Brain microvascular endothelial cell (primary cell): Measurements from ENCODE around the gene RGS19.

Experiments
- DNase-seq: peaks from one replicate; pipeline ENCODE4 v3.0.0-alpha.2; 2020
- H3K27ac ChIP-seq: fragments of 250-450 bp; sonication (Bioruptor Pico); 2 replicates; pipeline ENCODE4 v1.5.1; 2020; ENCODE audit warnings: mild to moderate bottlenecking, moderate library complexity
- H3K27me3 ChIP-seq: fragments of 250-450 bp; sonication (Bioruptor Pico); replicated peaks from 2 replicates; pipeline ENCODE4 v1.5.1; 2020; ENCODE audit warnings: mild to moderate bottlenecking
- H3K36me3 ChIP-seq: fragments of 250-450 bp; sonication (Bioruptor Pico); replicated peaks from 2 replicates; pipeline ENCODE4 v1.5.1; 2020; ENCODE audit warnings: mild to moderate bottlenecking
- H3K4me3 ChIP-seq: 2 replicates; pipeline ENCODE4 v1.5.1; 2011; ENCODE audit warnings: low read depth, mild to moderate bottlenecking, control low read depth, low read length, moderate library complexity
- CTCF ChIP-seq: IDR thresholded peaks from 2 replicates; pipeline ENCODE4 v1.5.1; 2011; ENCODE audit warnings: low read depth, mild to moderate bottlenecking, moderate library complexity, low read length, control low read depth, inconsistent platforms; ENCODE audit errors: missing control alignments
- in situ Hi-C: cut with HindIII; loops from 2 replicates; pipeline ENCODE4 v1.10.0; 2017; ENCODE audit warnings: low sequenced_read_pairs, low pct_ligation_motif_present

The RGS19 gene

GRCh38 chr20:64047968-64048401 lies 31.3 kb downstream of the RGS19 start:
- no peak for TF ChIP-seq CTCF
- in situ Hi-C loops, result no loop called here
- DNase-seq, result no peak
- H3K4me3 ChIP-seq, result no peak overlapping the region
- no peak overlapping the region for H3K27ac ChIP-seq
- no peaks in the 10 kb centered on the region for H3K36me3 ChIP-seq
- H3K27me3 ChIP-seq, result peaks cover 20% of the 10 kb centered on the region

GRCh38 chr20:64047046-64047389 lies 32.3 kb downstream of the RGS19 start:
- Histone ChIP-seq H3K27ac (no peak overlapping the region), H3K27me3 (peaks cover 25% of the 10 kb centered on the region), H3K4me3 (no peak overlapping the region), H3K36me3 (no peaks in the 10 kb centered on the region)
- TF ChIP-seq CTCF, result no peak
- in situ Hi-C loops, result no loop called here
- DNase-seq, result no peak

GRCh38 chr20:64045346-64046011 lies 33.8 kb downstream of the RGS19 start:
- DNase-seq, result no peak
- in situ Hi-C loops, result no loop called here
- Histone ChIP-seq H3K27me3 (peaks cover 39% of the 10 kb centered on the region), H3K36me3 (no peaks in the 10 kb centered on the region), H3K4me3 (no peak overlapping the region), H3K27ac (no peak overlapping the region)
- no peak for TF ChIP-seq CTCF

GRCh38 chr20:64044484-64045247 lies 34.7 kb downstream of the RGS19 start:
- no peak overlapping the region for H3K27ac ChIP-seq
- no peaks in the 10 kb centered on the region for H3K36me3 ChIP-seq
- no peak for TF ChIP-seq CTCF
- in situ Hi-C loops, result no loop called here
- H3K27me3 ChIP-seq, result peaks cover 39% of the 10 kb centered on the region
- DNase-seq, result no peak
- no peak overlapping the region for H3K4me3 ChIP-seq

- Histone ChIP-seq H3K4me3 (no peak overlapping the region), H3K36me3 (no peaks in the 10 kb centered on the region), H3K27ac (no peak overlapping the region), H3K27me3 (peaks cover 39% of the 10 kb centered on the region)
- in situ Hi-C loops, result no loop called here
- DNase-seq, result no peak
- no peak for TF ChIP-seq CTCF
Measured at GRCh38 chr20:64043768-64044167, 35.5 kb downstream of the RGS19 start.
